Stimulated activated CD8-positive, alpha-beta memory T cell treated with anti-CD3 and anti-CD28 coated beads, Interleukin-4, amount 100 ng/mL, for 24 hours (primary cell): ENCODE results near the gene MRGPRX2.

Experiments
- DNase-seq: peaks from one replicate; pipeline ENCODE4 v3.0.0-alpha.2; 2020; ENCODE audit warnings: low read depth

MRGPRX2 gene

DNA sequence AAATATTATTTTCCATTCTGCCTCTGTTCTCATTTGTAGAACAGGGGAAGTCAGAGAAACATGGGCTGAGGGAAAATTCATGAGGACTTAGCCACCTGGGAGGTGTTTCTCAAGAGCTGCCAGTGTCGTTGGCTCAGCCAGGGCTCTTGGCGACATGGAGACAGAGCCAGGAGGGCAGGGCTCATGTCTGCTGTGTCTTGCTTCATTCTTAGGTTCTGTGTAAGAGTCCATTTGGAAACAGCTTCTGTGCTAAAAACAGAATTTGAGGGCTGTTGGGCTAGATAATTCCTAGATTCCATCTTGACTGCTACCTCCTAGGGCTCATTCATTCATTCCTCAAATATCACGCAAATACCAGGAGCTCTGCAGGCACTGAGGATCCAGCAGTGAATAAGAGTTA lies 15.1 kb upstream of the MRGPRX2 start:
- DNase-seq: no peak

DNA sequence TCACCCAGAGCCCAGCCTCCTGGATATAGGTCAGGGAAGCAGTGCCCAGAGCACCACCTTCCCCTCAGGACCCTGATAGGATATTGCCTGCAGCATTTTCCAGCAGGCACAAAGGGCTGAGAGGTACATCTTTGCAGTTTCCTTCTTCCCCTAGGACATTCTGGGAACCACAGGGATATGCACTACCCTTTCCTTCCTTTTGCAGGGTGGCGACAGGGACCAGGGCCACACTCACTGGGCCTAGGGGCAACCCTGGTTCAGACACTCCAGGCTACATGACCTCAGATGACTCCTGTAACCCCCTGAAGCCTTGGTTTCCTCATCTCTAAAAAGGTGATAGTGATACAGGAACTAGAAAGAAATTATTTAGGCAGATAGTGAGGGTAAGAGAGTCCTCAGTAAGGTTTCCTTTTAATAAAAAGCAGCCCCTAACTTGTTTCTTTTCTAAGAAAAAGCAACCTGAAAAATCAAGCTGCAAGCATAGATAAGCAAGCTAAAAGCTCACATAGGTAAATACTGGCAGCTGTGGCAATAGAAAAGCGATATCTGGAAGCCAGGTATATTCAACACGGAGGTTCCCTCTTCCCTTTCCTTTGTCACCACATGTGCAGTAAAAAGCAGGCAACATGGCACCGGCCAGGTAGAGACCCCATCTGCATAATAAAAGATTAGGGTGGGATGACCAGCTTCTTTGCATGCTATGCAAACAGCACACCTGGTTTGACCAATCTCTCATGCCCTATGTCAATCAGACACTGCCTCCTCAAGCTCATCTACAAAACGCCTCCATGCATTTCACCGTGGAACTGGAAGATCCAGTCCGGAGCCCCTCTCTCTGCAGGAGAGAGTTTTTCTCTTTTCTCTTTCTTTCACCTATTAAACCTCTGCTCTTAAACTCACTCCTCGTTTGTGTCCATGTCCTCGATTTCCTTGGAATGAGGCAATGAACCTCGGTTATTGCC lies 13.2 kb upstream of the MRGPRX2 start:
- no peak for DNase-seq

DNA sequence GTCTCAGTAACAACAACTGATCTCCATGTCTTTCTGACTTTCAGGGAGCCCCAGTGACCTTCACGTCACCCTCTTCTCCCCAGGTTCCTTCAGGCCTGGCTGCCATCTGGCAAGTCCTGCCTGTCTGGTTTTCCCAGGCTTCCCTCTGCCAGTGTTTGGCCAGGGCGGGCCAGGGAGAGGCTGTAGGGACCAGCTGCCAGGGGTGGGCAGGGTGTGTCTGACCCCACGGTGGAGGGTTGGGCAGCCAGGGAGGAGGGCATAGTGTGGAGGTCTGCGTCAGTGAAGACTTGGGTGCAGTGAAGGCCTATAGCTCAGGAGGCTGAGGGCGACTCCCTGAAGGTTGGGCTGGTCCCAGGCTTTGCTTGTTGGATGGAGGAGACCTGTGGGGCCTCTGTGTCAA lies 11.9 kb upstream of the MRGPRX2 start:
- DNase-seq: no peak

DNA sequence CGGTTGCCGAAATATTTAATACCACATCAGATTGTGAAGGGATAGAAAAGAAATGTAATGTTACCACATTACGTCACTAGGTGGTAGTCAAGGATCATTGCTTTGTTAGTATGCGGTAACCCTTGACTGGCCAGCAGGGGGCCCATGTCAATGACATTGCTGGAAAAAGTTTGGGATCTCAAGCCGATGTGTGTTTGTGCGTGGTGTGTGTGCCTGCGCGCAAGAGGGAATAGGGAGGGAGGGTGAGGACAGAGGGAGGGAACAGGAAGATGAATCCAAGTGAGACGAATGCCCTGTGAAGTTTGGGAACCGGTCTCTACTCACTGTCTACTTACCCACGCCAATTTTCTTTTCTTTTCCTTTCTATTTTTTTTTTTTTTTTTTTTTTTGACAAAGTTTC lies 10.7 kb upstream of the MRGPRX2 start:
- peak; percentile 22 for DNase-seq

DNA sequence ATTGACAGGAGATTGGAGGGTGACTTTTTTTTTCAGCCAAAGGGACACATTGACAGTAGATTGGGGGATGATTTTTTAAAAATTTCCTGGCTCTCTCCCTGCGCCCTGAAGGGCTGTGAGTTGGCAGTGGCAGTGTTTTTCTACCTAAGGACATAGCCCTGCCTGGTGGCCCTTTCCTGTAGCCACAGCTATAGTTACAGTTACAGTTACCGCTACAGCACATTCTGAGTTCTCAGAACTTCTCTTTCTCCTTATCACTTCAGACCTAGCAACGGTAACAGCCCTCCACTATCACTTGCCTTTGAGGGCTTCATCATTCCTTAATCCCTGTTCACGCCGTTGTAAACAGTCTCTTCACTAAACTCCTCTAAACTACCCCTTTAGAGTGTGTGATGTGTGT lies 684 bp downstream of the MRGPRX2 start:
- DNase-seq: no peak

DNA sequence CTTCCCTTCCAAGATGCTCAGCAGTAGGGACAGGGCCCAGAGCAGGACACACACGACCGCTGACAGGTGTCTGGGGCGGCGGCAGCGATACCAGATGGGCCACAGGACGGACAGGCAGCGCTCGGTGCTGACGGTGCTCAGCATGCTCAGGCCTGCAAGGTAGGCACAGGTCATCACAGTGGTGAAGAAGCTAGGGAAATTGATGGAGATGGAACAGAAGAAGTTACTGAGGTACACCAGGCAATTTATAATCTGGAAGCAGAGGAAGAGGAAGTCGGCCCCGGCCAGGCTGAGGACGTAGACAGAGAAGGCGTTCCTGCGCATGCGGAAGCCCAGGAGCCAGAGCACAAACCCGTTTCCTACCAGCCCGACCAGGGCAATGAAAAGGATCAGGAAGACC lies 4.6 kb downstream of the MRGPRX2 start:
- no peak for DNase-seq

DNA sequence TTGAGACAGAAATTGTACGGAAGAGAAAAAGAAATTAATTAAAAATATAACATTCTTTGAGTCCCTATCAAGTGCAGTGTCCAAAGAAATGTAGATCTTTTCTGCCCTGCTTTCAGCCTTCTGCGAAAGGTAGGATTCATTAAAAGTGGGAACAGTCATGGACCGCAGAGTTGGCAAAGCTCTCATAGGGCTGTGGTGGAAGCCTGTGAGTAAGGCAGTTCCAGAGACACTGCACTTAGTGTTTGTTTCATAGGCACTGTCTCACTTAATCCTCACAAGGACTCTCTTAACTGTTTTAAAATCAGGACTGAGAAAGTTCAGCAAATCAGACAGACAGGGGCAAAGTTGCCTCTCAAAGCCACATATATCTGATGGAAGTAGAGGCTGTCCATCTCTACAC lies 5.5 kb downstream of the MRGPRX2 start:
- no peak for DNase-seq

DNA sequence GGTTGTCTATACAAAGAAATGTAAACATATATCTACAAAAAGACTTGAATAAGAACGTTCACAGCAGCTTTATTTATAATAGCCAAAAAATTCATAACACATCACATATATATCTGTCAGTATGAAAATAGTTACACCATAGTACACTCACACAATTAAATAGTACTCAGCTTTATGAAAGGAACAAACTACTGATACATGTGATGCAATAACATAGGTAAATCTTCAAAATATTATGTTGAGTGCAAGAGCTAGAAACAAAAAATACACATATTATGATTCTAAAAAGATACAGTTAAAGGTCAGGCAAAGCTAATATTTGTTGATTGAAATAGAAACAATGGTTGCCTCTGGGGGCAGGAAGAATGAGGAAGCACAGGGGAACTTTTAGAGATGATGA lies 6.6 kb downstream of the MRGPRX2 start:
- DNase-seq: no peak

DNA sequence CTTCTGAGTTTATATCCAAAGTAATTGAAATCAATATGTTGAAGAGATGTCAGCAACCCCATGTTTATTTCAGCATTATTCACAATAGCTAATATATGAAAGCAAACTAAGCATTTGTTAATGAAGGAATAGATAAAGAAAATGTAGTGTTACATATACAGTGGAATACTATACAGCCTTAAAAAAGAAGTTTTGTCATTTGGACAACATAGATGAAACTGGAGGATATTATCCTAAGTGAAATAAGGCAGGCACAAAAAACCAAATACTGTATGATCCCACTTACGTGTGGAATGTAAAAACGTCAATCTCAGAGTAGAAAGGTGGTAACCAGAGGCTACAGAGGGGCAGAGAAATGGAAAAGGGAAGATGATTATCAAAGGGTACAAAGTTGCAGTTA lies 10.2 kb downstream of the MRGPRX2 start:
- no peak for DNase-seq

DNA sequence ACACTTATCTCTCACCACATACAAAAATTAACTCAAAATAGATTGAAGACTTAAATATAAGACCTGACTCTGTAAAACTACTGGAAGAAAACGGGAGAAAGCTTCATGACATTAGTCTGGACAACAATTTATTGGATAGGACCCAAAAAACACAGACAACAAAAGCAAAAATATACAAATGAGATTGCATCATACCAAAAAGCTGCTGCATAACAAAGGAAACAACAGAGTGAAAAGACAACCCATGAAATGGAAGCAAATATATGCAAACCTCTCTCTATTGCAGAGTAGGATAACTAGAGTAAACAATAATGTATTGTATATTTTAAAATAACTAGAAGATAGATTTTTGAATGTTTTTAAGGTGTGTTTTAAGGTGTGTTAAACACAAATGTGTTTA lies 11.2 kb downstream of the MRGPRX2 start:
- DNase-seq: no peak

DNA sequence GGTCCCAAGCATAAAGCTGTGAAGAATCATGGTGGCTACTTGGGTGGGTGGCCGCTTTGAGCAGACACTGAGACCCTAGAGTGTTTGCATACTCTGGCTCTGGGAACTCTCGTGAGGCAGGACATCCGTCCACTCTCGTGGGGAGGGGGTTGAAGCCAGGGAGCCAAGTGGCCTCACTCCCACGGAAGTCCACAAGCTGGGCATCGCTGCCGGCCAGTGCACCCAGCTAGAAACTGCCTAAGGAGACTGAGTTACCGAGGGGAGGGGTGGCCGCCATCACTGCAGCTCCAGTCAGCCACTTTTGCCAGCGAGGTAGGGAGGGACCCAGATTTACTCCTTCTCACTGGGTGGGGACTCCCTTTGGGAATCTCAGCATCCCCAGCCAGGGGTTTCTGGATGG lies 20.5 kb downstream of the MRGPRX2 start:
- DNase-seq: no peak

DNA sequence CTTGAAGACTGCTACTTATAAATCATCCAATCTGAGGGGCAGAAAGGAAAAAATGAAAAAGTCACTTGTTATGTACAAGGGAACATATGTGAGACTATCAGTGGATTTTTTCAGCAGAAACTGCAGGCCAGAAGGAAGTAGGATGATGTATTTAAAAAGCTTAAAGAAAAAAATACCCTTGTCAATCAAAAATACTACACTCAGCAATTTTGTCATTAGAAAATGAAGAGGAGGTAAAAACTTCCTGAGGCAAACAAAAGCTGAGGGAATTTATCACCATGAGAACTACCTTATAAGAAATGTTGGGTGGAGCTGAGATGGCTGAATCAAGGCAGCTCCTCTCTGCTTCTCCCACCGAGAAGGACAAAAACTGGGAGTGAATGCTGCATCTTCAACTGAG lies 21.1 kb downstream of the MRGPRX2 start:
- no peak for DNase-seq

DNA sequence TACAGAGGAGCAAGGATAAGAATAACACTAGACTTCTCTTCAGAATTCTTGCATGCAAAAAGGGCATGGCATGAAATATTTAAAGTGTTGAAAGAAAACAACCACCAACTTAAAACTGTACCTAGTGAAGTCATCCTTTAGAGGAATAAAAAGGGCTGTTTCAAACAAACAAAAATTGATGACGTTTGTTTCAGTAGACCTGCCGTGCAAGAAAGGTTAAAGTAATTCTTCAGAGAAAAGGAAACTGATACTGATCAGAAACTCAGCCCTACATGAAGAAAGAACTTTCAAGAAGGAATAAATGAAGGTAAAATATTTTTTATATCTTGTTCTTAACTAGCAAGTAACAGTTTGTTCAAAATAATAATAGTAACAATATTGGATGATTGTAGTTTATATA lies 27.5 kb downstream of the MRGPRX2 start:
- DNase-seq: no peak

DNA sequence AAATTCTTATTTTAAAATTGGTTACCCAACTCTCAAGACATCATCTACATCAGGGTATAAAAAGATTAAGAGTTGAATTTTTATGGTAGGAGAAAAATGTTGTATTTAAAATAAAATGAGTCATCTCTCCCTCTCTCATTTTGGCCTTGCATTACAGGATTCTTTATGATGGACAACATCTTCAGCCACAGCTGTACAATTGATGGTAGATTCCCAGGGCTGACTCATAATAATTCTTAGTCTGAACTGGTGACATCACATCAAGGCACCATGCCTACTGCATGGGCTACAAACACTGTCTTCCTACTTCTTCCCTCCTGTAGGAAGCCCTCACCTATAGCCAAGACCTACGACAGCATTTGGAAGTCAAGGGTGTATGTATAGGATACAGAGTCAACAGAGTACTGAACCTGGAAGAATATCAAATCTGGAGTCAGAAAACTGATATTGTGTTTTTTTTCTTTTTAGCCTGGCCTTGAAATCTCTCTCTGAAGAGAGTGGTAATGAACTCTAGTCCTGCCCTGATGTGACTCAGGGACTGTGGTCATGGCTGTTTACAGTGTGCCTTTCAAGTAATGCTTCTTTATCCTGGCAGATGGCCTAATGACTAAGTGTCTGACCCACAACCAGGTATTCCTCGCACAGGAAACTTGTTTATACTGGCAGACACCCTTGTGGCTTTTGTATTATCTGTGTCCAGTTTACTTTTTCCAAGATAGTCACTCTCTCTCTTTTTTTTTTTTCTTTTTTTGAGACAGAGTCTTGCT lies 32.5 kb downstream of the MRGPRX2 start:
- no peak for DNase-seq

DNA sequence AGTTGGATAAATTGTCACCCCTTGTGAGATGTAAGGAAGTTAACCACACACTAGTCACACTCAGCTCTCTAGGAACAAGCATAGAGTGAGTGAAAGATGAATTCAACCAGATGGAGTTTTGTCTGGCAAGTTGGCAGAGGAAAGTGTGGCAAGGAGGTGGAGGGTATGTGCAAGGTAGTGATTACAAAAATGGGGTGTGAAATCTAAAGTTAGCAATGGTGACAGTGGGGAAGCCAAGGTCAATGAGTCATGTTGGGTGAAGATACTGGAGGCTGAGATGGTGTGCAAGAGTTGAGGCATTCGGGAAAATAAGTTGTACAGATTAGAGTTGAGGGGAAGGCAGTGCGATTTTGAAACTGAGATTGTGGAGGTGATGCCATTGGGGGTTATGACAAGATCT lies 33.7 kb downstream of the MRGPRX2 start:
- no peak for DNase-seq

DNA sequence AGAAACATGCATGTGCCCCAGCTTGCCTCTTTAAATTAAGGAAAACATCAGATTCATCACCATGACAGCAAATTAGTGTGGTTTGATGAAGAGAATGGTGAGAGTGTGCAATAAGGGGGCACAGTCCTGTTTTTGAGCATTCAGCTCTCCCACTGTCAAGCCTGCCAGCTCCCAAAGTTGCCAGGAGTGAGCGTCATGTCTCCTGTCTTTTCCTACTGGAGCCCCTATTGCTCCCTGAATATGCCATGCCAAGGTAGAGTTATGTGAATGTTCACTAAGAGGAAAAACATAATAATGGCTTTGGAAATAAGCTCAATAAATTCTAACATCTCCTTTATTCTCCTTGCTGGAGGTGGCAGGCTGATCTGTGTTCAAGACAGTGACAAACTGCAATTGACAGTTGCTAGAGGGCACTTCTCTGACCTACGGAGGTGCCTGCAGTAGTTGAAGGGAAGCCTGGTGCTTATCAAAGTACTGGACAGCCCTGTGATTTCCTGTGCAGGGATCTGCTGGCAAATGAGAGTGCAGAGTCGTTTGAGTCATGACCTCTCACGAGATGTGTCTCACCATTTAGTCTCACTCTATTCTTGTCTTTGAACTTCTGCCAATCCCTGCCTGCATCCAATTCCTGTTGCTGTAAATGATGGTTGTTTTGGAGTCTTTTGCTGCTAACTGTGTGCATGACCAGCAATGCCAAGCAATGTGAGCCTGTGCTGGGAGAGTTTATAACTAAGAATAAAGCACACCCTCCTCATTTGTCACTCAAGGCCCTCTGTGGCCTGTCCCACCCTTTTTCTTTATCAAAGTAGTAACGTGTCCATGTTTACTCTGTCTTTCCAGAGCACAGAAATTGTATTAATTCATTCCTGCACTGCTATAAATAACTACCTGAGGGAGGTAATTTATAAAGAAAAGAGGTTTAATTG lies 34.8 kb downstream of the MRGPRX2 start:
- DNase-seq: no peak

DNA sequence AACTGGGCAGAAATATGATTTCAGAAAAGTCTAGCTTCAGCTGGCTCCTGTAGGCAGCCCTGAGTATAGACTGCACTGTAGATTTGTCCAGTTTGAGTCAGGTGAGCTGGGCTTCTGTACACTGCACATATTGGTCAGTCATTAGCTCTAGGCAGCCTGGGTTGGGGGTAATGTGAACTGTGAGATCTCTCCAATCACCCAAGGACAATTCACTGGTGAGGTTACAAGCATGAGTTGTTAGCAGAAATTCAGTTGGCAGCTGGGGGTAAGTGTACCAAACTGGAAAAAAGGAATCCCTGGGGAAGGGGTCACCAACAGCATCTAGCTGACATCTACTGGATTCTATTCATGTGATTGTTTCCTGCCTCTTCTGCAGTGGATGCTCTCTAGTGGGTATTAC lies 39.7 kb downstream of the MRGPRX2 start:
- DNase-seq: no peak

DNA sequence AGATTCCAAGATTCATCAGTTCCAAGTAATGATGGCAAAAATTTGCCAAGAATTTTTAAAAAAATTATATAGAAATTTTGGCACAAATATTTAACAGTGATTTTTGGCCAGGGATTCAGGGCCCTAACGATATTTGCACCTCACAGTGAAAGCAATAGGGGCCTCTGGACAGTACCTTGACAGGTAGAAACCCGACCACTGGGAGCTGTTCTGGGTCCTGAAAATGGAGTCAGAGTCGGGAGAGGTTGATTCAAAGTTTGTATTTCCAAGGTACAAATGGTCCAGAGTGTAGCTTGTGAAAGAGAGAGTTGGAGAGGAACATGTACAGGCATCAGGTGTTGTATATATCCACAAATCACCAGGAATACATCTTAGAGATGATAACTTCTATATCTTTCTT lies 41.6 kb downstream of the MRGPRX2 start:
- DNase-seq: no peak

DNA sequence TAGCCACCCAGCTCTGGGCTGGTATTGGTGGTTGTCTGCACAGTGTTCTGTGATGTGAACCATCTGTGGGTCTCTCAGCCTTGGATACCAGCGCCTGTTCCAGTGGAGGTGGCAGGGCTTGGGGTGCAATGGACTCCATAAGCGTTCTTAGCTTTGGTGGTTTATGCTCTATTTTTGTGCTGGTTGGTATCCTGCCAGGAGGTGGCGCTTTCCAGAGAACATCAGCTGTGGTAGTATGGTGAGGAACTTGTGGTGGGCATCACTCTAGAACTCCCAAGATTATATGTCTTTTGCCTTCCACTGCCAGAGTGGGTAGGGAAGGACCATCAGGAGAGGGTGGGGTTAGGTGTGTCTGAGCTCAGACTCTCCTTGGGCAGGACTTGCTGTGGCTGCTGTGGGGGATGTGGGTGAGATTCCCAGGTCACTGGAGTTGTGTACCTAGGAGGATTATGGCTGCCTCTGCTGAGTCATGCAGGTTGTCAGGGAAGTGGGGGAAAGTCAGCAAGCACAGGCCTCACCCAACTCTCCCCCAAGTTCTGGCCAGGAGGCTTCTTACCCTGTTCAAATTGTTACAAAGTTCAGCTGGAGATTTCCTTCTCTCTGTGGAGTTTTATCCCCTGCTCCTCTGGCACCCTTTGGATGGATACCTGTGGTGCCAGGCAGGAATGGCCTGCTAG lies 47.2 kb downstream of the MRGPRX2 start:
- DNase-seq: no peak

DNA sequence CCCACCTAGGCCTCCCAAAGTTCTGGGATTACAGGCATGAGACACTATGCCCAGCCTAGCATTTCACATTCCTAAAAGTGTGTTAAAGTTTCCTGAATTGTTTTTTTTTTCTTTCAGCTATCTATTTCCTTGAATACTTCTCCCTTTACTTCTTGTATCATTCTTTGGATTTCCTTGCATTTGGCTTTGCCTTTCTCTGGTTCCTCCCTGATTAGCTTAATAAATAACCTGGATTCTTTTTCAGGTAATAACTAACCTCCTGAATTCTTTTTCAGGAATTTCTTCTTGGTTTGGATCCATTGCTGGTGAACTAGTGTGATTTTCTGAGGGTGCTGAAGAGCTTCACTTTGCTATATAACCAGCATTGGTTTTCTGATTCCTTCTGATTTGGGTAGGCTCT lies 47.9 kb downstream of the MRGPRX2 start:
- no peak for DNase-seq
